Smooth muscle cell of the pulmonary artery (primary cell): ENCODE results near the gene LRP8. TPM values are rescaled to one million over a fixed set of nuclear protein-coding genes. Genes with fewer than 3 reads are reported as not detected.

ENCODE experiments used
- total RNA-seq: library from RNA; depleted of rRNA; stranded (reverse); fragments of >200 nt; gene quantifications from 2 replicates; pipeline ENCODE4 v1.2.3, GENCODE V29; 2014

LRP8 gene
- 9.1 and 30.0 TPM in 2 replicates for total RNA-seq

GRCh38 chr1:53328009-53328461 is at the start of gene LRP8:
TSS of gene LRP8 (minus strand) at chr1:53328070. CDS start at chr1:53327912, 158 bp downstream.

GRCh38 chr1:53238197-53239155 is 89.4 kb downstream of the LRP8 start, which contains the start of gene MAGOH:
TSS of gene MAGOH (minus strand) at chr1:53238518. CDS start at chr1:53238448, 70 bp downstream.

GRCh38 chr1:53220171-53220961 is 107.5 kb downstream of the LRP8 start, which contains the start of gene CZIB:
TSS of gene CZIB (minus strand) at chr1:53220634. CDS start at chr1:53220575, 59 bp downstream.

GRCh38 chr1:53196485-53197290 is 131.2 kb downstream of the LRP8 start, which contains the start of gene CPT2:
TSS of gene CPT2 (plus strand) at chr1:53196824. CDS start at chr1:53196944, 120 bp downstream.

Other genes starting within 250 kb of the LRP8 start
- 0.52 and 1.1 TPM in 2 replicates for gene SLC1A7, start 185.4 kb downstream of the LRP8 start, total RNA-seq
- 10.8 and 13.3 TPM in 2 replicates for gene CPT2, start 131.2 kb downstream of the LRP8 start, total RNA-seq
- 44.7 and 45.0 TPM in 2 replicates for gene CZIB, start 107.4 kb downstream of the LRP8 start, total RNA-seq
- gene MAGOH, start 89.6 kb downstream of the LRP8 start, total RNA-seq, result 18.0 and 23.5 TPM in 2 replicates
- not detected in 2 replicates for gene DMRTB1, start 131.3 kb upstream of the LRP8 start, total RNA-seq